IPS-15b (cell line): Measurements from ENCODE around the gene FETUB.
"Not testable (repeated sequence)": the region's sequence is repeated elsewhere in the genome, so short reads cannot be mapped to it uniquely, and the experiment has no call there.

ENCODE experiments used
- H3K27me3 ChIP-seq: one replicate; pipeline ENCODE4 v1.6.1; 2013; ENCODE audit warnings: low read length; ENCODE audit not compliant: control insufficient read depth, insufficient read depth
- H3K36me3 ChIP-seq: one replicate; pipeline ENCODE4 v1.6.1; 2013; ENCODE audit warnings: low read length; ENCODE audit not compliant: control insufficient read depth, insufficient read depth
- H3K4me1 ChIP-seq: one replicate; pipeline ENCODE4 v1.6.1; 2013; ENCODE audit warnings: mild to moderate bottlenecking, low read length; ENCODE audit not compliant: control insufficient read depth, insufficient read depth
- H3K4me3 ChIP-seq: one replicate; pipeline ENCODE4 v1.5.1; 2013; ENCODE audit warnings: low read depth, low read length
- H3K9ac ChIP-seq: one replicate; pipeline ENCODE4 v1.6.1; 2013; ENCODE audit warnings: low read depth, mild to moderate bottlenecking, low read length
- H3K9me3 ChIP-seq: one replicate; pipeline ENCODE4 v1.6.1; 2013; ENCODE audit warnings: mild to moderate bottlenecking, low read length; ENCODE audit not compliant: control insufficient read depth, insufficient read depth

Gene FETUB

GRCh38 chr3:186668426-186668825 lies 28.2 kb downstream of the FETUB start:
- Histone ChIP-seq H3K36me3 (no peaks in the 10 kb centered on the region), H3K4me1 (peaks cover 15% of the 10 kb centered on the region), H3K9ac (no peak overlapping the region), H3K27me3 (peaks cover 3% of the 10 kb centered on the region), H3K9me3 (no peaks in the 10 kb centered on the region), H3K4me3 (no peak overlapping the region)

DNA sequence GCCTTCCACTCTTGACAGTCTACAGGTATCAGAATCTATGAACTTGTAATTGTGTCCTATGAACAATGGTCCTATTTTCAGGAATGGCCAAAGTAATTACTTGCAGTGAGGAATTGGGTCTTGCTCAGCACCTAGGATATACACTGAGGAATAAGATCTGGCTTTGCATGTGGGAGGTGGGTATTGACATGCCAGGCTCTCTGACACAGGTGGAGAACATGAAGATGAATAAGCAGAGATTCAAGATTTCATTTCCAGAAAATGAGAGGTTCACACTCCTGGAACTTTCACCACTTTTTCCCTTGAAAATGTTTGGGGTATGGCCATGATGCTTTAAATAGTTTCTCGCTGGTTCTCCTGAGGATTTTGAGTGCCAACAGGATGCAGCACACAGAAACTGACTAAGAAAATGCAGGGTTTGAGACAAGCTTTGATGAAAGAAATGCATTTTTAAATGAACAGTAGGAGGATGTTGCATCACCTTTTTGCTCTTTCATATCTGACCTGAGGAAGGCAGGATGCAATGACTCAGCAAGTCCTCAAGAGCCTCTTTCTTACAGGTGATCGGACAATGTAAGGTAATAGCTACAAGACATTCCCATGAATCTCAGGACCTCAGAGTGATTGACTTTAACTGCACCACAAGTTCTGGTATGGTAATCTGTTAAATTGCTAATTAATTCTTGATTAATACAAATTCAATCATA lies 29.3 kb downstream of the FETUB start:
- Histone ChIP-seq H3K9ac (no peak overlapping the region), H3K27me3 (peaks cover 3% of the 10 kb centered on the region), H3K9me3 (no peaks in the 10 kb centered on the region), H3K4me3 (no peak overlapping the region), H3K4me1 (peaks cover 4% of the 10 kb centered on the region), H3K36me3 (no peaks in the 10 kb centered on the region)

- Histone ChIP-seq H3K27me3 (peaks cover 3% of the 10 kb centered on the region), H3K9me3 (no peaks in the 10 kb centered on the region), H3K4me3 (no peak overlapping the region), H3K36me3 (no peaks in the 10 kb centered on the region), H3K4me1 (no peaks in the 10 kb centered on the region), H3K9ac (no peak overlapping the region)
These were observed 30.0 kb downstream of the FETUB start for GRCh38 chr3:186670155-186670554.

GRCh38 chr3:186671051-186671450 lies 30.9 kb downstream of the FETUB start:
- Histone ChIP-seq H3K9ac (no peak overlapping the region), H3K27me3 (peaks cover 3% of the 10 kb centered on the region), H3K9me3 (no peaks in the 10 kb centered on the region)

GRCh38 chr3:186678604-186679003 lies 38.4 kb downstream of the FETUB start:
- Histone ChIP-seq H3K27me3 (no peaks in the 10 kb centered on the region), H3K9me3 (no peaks in the 10 kb centered on the region), H3K36me3 (no peaks in the 10 kb centered on the region), H3K9ac (no peak overlapping the region), H3K4me3 (no peak overlapping the region), H3K4me1 (no peaks in the 10 kb centered on the region)

More at GRCh38 chr3:186671051-186671450, 30.9 kb downstream of the FETUB start:
- Histone ChIP-seq H3K36me3 (no peaks in the 10 kb centered on the region), H3K4me3 (no peak overlapping the region), H3K4me1 (no peaks in the 10 kb centered on the region)

GRCh38 chr3:186679151-186679550 lies 39.0 kb downstream of the FETUB start:
- no peaks in the 10 kb centered on the region for H3K36me3 ChIP-seq
- H3K4me3 ChIP-seq, result no peak overlapping the region
- H3K27me3 ChIP-seq, result no peaks in the 10 kb centered on the region
- no peaks in the 10 kb centered on the region for H3K4me1 ChIP-seq
- H3K9me3 ChIP-seq, result no peaks in the 10 kb centered on the region
- H3K9ac ChIP-seq, result no peak overlapping the region

GRCh38 chr3:186680869-186681268 lies 40.7 kb downstream of the FETUB start:
- no peaks in the 10 kb centered on the region for H3K36me3 ChIP-seq
- H3K9me3 ChIP-seq, result peaks cover 6% of the 10 kb centered on the region
- H3K9ac ChIP-seq, result no peak overlapping the region
- no peaks in the 10 kb centered on the region for H3K27me3 ChIP-seq
- H3K4me1 ChIP-seq, result no peaks in the 10 kb centered on the region
- H3K4me3 ChIP-seq, result no peak overlapping the region

DNA sequence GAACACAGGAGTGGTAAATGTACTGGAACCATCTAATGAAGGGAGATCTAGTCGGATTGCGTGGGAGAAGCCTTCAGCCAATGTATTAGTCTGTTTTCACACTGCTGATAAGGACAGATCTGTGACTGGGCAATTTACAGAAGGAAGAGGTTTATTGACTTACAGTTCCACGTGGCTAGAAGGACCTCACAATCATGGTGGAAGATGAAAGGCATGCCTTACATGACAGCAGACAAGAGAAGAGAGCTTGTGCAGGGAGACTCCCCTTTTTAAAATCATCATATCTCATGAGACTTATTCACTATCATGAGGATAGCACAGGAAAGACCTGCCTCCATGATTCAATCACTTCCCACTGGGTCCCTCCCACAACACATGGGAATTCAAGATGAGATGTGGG lies 42.6 kb downstream of the FETUB start:
- Histone ChIP-seq H3K9me3 (peaks cover 9% of the 10 kb centered on the region), H3K4me1 (no peaks in the 10 kb centered on the region), H3K4me3 (no peak overlapping the region), H3K9ac (no peak overlapping the region), H3K36me3 (no peaks in the 10 kb centered on the region), H3K27me3 (no peaks in the 10 kb centered on the region)

DNA sequence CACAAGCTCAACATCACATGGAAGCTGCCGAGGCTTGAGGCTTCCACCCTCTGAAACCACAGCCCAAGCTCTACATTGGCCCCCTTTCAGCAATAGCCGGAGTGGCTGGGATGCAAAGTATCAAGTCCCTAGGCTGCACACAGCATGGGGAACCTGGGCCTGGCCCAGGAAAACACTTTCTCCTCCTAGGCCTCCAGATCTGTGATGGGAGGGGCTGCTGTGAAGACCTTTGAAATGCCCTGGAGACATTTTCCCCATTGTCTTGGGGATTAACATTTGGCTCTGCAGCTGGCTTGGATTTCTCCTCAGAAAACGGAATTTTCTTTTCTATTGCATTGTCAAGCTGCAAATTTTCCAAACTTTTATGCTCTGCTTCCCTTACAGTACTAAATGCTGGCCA lies 43.8 kb downstream of the FETUB start:
- Histone ChIP-seq H3K36me3 (no peaks in the 10 kb centered on the region), H3K4me3 (no peak overlapping the region), H3K9ac (no peak overlapping the region), H3K27me3 (no peaks in the 10 kb centered on the region), H3K9me3 (peaks cover 9% of the 10 kb centered on the region), H3K4me1 (no peaks in the 10 kb centered on the region)

- not testable (repeated sequence) for H3K4me3 ChIP-seq, H3K36me3 ChIP-seq, H3K9ac ChIP-seq, H3K4me1 ChIP-seq, H3K9me3 ChIP-seq, H3K27me3 ChIP-seq
These were observed 46.3 kb downstream of the FETUB start for GRCh38 chr3:186686475-186686874.

GRCh38 chr3:186687120-186687651 lies 47.0 kb downstream of the FETUB start:
- no peaks in the 10 kb centered on the region for H3K27me3 ChIP-seq
- no peaks in the 10 kb centered on the region for H3K36me3 ChIP-seq
- no peaks in the 10 kb centered on the region for H3K4me1 ChIP-seq
- no peak overlapping the region for H3K4me3 ChIP-seq
- no peak overlapping the region for H3K9ac ChIP-seq
- peaks cover 9% of the 10 kb centered on the region for H3K9me3 ChIP-seq

DNA sequence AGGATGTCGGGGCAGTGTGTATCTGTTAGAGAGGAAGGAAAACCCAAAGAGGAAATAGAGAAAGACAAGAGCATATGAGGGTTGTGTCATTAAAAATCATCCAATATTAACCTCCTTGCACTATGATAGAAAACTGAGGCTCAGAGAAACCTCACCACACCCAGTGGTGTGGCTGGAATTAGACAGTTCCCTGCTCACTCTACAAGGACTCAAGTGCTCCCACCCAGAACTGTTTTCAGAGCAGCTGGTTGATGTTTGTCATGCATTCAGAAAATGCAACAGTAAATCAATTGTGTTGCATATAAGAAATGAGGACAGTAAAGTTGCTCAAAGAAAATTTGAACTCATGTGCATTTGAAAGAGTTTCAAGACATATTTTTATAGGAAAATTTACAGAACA lies 50.1 kb downstream of the FETUB start:
- H3K4me1 ChIP-seq, H3K36me3 ChIP-seq, H3K9ac ChIP-seq: not testable (repeated sequence)

More for the DNA sequence above, 50.1 kb downstream of the FETUB start:
- H3K4me3 ChIP-seq, H3K27me3 ChIP-seq, H3K9me3 ChIP-seq: not testable (repeated sequence)
